GM18502 (cell line): ENCODE measurements around the gene CFAP52.
"Not testable (repeated sequence)": the region's sequence is repeated elsewhere in the genome, so short reads cannot be mapped to it uniquely, and the experiment has no call there.

ENCODE experiments used
- ATAC-seq: cut with Tn5 transposase; IDR thresholded peaks from one replicate; pipeline ENCODE4 v1.9.1; 2021; ENCODE audit warnings: mild to moderate bottlenecking; ENCODE audit not compliant: unreplicated experiment, poor library complexity

Gene CFAP52

DNA sequence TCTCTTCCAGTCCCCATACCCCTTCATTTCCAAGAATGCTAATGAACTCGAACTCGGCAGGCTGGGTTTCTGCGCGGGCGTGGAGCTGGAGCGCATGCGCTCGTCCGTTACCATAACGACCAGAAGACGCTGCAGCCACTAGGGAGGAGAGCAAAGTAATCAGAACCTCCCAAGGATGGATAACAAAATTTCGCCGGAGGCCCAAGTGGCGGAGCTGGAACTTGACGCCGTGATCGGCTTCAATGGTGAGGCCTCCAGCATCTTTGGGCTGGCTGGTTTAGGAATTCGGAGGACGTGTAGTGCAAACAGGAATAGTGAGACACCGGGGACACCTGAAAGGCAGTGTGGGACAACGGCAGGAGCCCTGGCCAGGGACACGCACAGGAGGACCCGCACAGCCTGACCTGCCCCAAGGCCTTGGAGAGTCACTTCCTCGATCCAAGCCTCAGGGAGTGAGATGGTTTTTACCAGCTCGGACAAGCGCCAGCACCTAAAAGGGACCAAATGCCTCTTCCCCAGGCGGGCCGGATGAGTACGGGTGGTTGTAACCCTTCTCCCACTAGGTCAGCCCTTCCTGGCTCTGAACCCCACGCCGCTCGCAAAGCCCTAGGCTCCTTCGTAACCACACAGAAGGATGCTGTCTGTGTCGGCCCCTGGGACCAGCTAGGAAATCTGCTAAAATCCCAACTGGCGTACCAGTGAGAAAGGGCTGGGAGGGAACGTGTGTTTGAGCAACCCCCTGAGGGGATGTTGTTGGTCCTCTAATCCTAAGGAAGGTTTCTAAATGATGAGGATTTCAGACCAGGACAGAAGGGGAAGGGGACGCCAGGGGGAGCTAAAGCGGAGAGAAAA lies at the start of gene CFAP52:
TSS of gene CFAP52 (plus strand) at position 122 of the 852 bp plus-strand sequence. CDS start at position 176, 54 bp downstream.
- ATAC-seq = peak; percentile 50

GRCh38 chr17:9527788-9528187 lies 48.7 kb upstream of the CFAP52 start:
- ATAC-seq = no peak

GRCh38 chr17:9529033-9529700 lies 47.3 kb upstream of the CFAP52 start:
- no peak for ATAC-seq

DNA sequence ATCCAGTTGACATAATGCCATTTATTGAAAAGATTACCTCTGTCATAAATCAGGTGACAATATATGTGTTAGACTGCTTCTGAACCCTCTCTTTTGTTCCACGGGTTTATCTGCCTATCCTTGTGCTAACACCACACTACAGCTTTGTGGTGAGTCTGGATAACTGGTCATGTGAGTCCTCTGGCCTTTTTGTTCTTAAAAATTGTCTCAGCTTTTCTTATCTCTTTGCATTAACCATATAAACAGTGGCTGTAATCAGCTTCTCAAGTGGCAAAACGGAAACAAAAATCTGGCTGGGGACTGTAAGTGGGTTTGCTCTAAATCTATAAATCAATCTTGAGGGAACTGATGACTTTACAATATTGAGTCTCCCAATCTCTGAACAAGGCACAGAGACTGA lies 45.4 kb upstream of the CFAP52 start:
- no peak for ATAC-seq

- no peak for ATAC-seq
Measured at GRCh38 chr17:9532715-9533114, 43.7 kb upstream of the CFAP52 start.

- no peak for ATAC-seq
Measured at GRCh38 chr17:9533441-9533840, 43.0 kb upstream of the CFAP52 start.

GRCh38 chr17:9536061-9536460 lies 40.4 kb upstream of the CFAP52 start:
- no peak for ATAC-seq

DNA sequence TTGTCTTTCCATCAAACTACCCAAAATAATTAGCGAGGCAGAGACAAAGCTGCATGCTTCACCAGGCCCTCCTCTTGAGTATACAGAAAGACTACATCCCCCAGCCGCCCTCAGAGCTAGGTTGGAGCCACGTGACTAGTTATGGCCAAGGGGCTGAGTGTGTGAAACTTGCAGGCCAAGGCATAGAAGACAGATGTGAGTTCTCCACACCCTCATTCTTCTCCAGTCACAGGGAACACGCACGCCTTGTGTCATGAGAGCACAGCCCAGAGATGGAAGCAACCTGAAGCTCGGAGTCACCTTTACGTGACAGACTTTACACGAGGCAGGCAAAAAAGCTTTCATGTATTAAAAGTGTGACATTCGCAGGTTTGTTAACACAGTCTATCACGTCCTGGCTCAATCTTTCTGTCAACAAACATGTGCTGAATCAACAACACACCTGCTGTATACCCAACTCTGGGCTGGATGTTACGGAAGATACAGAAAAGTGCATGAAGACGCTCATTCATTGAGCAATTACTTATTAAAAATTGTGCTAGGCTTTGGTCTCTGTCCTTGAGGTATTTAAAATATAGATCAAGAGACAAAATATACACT lies 39.2 kb upstream of the CFAP52 start:
- no peak for ATAC-seq

DNA sequence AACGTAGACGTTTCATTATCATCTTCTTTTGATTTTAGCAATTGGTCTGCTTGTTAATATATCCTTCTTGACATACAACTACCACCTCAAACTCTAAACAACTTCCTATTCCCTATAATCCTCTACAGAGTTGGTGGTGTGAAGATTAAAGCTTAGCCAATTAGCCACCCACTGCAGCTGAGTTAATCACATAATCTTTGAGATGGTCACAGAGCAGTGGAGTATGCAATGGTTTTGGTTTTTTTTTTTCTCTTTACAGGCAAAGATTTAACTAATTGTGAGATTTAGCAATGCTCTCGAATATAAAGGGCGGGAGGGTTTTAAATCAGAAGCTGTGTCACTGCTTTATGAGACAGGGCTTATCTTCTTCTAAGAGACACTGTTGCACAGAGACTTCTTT lies 37.8 kb upstream of the CFAP52 start:
- ATAC-seq = no peak

DNA sequence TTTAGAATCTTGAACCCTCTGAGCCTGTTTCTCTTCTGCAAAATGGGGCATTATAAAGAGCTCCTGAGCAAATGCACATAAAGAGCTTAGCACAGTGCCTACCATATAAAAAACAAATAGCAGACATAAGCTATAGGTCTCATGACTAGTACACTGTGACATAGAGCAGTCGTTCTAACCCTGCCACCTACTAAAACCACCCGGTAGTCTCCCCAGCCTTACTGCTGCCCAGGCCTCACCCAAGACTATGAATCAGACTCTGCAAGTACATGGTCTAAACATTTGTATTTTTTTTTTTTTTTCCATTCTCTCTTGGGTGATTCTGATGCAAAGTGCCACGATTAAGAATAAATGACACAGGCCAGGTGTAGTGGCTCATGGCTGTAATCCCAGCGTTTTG lies 34.7 kb upstream of the CFAP52 start:
- no peak for ATAC-seq

DNA sequence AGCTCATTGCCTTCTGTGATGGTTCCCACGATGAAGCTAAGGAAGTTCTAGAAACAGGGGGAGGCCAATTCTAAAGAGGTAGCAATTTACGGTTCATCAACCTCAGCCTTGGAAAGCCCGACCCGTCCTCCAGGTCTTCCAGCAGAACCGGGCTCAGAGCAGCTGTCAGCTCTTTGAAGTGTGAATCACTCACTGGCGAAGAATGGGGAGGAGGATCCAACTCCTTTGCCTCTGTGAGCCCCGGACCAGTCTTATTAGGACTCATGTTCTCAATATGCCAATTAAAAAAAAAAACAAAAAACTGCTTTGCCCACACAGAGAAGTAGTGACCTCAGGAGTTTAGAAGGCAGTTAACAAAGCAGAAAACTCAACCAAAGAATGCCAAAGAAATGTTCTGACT lies 32.2 kb upstream of the CFAP52 start:
- ATAC-seq = no peak

- ATAC-seq = no peak
Measured at GRCh38 chr17:9549215-9549614, 27.2 kb upstream of the CFAP52 start.

DNA sequence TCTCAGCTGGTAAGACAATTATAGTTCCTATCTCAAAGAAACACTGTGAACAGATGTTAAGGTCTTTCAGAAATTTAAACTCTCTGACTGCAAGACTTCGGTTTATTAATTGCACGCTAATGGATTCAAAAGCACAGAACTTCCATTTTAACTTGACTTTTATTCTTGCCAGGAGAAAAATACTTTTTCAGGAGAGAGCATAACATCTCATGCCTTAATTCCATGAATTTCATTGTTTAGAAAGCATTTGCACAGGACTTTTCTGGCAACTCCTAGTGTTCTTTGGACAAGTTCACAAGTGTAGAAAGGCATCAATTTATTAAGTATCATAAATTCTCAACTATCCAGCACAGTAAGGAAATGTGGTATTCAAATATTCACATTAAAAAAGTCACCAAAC lies 23.3 kb upstream of the CFAP52 start:
- ATAC-seq = no peak

DNA sequence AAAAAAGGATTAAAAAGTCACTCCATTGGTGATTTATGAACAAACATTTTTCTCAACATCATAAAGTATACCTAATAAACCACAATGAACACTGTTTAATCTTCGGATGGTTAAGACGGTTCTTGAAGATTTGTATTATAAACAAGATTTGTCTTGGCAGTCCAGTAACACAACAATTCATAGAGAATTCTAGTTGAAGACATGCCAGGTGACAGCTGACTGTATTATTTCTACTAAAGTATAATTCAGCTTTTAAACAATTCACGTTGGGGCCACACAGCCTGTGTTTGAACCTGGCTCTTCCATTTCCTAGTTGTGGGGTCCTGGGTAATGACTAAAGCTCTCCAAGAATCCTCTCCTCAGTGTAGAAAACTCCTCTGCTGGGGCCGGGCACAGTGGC lies 22.8 kb upstream of the CFAP52 start:
- no peak for ATAC-seq

- not testable (repeated sequence) for ATAC-seq
Measured at GRCh38 chr17:9554715-9555114, 21.7 kb upstream of the CFAP52 start.

DNA sequence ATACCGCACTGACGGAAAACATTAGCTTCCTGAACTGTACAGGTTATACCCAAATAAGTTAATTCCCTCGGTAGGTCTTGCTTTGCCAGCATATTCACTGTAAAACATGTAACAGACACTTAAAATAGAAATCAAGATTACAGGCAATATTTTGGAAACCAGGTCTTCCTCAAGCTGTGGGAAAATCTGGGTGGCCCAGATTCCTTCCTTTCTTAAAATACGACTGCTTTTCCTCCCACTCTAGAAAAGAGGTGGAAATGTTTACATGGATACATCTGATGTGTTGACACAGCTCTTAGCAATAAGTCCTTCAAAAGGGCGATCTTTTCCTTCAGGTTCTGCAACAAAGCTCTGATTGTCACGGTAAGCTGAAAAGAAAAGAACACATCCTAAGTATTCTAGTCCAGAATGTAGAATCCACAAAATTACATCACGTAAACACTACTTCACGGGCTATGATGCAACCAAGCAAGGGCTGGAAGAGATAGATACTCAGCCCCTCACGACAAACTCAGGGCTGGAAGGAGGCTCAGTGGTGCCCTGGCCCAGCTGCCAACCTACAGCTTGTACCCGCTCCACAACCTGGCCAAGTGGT lies 19.2 kb upstream of the CFAP52 start:
- ATAC-seq = no peak

DNA sequence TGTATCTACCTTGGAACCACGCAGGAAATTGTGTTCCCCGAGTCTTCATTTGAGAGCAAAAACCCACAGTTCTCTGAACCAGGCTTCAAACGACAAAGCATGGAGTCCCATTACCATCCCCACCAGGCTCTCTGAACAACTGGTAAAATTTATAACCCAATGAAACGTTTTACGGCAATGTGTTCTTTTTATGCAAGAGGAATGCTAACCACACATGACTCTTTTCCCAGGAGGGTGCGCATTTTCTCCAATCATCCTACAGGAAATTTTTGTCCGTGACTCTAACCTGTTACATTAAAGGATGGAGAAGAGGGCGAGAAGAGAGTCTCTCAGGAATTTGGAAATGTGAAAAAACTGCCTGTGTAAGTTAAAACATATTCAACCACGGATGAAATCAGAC lies 18.6 kb upstream of the CFAP52 start:
- no peak for ATAC-seq

GRCh38 chr17:9564104-9564503 lies 12.3 kb upstream of the CFAP52 start:
- ATAC-seq = no peak

DNA sequence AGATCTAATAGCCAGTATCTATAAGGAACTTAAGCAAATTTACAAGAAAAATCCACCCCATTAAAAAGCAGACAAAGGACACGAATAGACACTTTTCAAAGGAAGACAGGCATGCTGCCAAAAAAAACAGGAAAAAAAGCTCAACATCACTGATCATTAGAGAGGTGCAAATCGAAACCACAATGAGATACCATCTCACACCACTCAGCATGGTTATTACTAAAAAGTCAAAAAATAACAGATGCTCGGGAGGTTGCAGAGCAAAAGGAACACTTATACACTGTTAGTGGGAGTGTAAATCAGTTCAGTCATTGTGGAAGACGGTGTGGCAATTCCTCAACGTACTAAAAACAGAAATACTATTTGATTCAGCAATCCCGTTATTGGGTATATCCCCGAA lies 10.4 kb upstream of the CFAP52 start:
- ATAC-seq = no peak

DNA sequence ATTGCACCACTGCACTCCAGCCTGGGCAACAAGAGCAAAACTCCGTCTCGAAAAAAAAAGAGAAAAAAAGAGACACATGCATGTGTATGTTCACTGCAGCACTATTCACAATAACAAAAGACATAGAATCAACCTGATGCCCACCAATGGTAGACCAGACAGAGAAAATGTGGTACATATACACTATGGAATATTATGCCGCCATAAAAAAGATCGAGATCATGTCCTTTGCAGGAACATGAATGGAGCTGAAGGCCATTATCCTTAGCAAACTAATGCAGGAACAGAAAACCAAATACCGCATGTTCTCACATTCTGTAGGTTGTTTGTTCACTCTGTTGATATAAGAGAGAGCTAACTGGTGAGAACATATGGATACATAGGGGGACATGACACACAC lies 9.7 kb upstream of the CFAP52 start:
- not testable (repeated sequence) for ATAC-seq

GRCh38 chr17:9568004-9568403 lies 8.4 kb upstream of the CFAP52 start:
- ATAC-seq = no peak
